HG03064 (cell line): Measurements from ENCODE around the gene BEGAIN.

Experiments
- ATAC-seq: cut with Tn5 transposase; IDR thresholded peaks from one replicate; pipeline ENCODE4 v1.9.1; 2021; ENCODE audit warnings: low read depth; ENCODE audit not compliant: unreplicated experiment

Gene BEGAIN

GRCh38 chr14:100615736-100616695 lies 28.8 kb upstream of the BEGAIN start:
- ATAC-seq, result no peak

- no peak for ATAC-seq
Measured at GRCh38 chr14:100614803-100615202, 27.6 kb upstream of the BEGAIN start.

GRCh38 chr14:100612986-100613385 lies 25.8 kb upstream of the BEGAIN start:
- ATAC-seq, result no peak

GRCh38 chr14:100611811-100612480 lies 24.7 kb upstream of the BEGAIN start:
- ATAC-seq, result no peak

- ATAC-seq, result no peak
Measured at GRCh38 chr14:100610511-100611217, 23.4 kb upstream of the BEGAIN start.

- ATAC-seq, result no peak
Measured at GRCh38 chr14:100609941-100610391, 22.7 kb upstream of the BEGAIN start.

- ATAC-seq, result no peak
Measured at GRCh38 chr14:100609331-100609870, 22.2 kb upstream of the BEGAIN start.

GRCh38 chr14:100608586-100609330 lies 21.5 kb upstream of the BEGAIN start:
- no peak for ATAC-seq

GRCh38 chr14:100608064-100608463 lies 20.8 kb upstream of the BEGAIN start:
- no peak for ATAC-seq

GRCh38 chr14:100607611-100607956 lies 20.4 kb upstream of the BEGAIN start:
- ATAC-seq, result no peak

- no peak for ATAC-seq
Measured at GRCh38 chr14:100606687-100607610, 19.7 kb upstream of the BEGAIN start.

GRCh38 chr14:100605706-100606686 lies 18.8 kb upstream of the BEGAIN start:
- no peak for ATAC-seq

GRCh38 chr14:100605230-100605629 lies 18.0 kb upstream of the BEGAIN start:
- no peak for ATAC-seq

- no peak for ATAC-seq
Measured at GRCh38 chr14:100604709-100605108, 17.5 kb upstream of the BEGAIN start.

GRCh38 chr14:100604121-100604501 lies 16.9 kb upstream of the BEGAIN start:
- ATAC-seq, result no peak

GRCh38 chr14:100603341-100604120 lies 16.3 kb upstream of the BEGAIN start:
- no peak for ATAC-seq

- ATAC-seq, result no peak
Measured at GRCh38 chr14:100602621-100603230, 15.5 kb upstream of the BEGAIN start.
